Kidney (tissue), 14 donors: ENCODE measurements around the gene CDK6. TPM values are rescaled to one million over a fixed set of nuclear protein-coding genes. Genes with fewer than 3 reads are reported as not detected.
A peak's percentile ranks its signal among the peaks of the same experiment; 100 is the strongest.

Source experiments
- DNase-seq, 5 donors: peaks; one replicate each; pipeline ENCODE4 v3.0.0-alpha.2; 2013 to 2020
- FAIRE-seq: peaks from 2 replicates; lab custom pipeline; 2012; peaks lifted over from hg19 to GRCh38; lab: Jason Lieb, UNC
- H3K27ac ChIP-seq, 2 donors: one replicate each; pipeline ENCODE4 v1.7.0; 2013; ENCODE audit warnings: low read depth in 2 of 2, low read length in 2 of 2, inconsistent platforms in 1 of 2
- H3K27me3 ChIP-seq: one replicate; pipeline ENCODE4 v1.7.1; 2013; ENCODE audit warnings: low read length, inconsistent platforms; ENCODE audit not compliant: control insufficient read depth, insufficient read depth
- H3K36me3 ChIP-seq, 3 donors: one replicate each; pipeline versions ENCODE4 v1.7.0 to v1.7.1; 2013; ENCODE audit warnings: low read length in 3 of 3, control low read depth in 1 of 3, inconsistent platforms in 1 of 3; ENCODE audit not compliant: insufficient read depth in 3 of 3, control insufficient read depth in 2 of 3
- H3K4me1 ChIP-seq, 3 donors: one replicate each; pipeline versions ENCODE4 v1.7.0 to v1.7.1; 2013; ENCODE audit warnings: low read length in 3 of 3, inconsistent platforms in 1 of 3, low read depth in 1 of 3; ENCODE audit not compliant: control insufficient read depth in 2 of 3, insufficient read depth in 2 of 3
- H3K4me3 ChIP-seq, 3 donors: one replicate each; pipeline versions ENCODE4 v1.7.0 to v1.8.1; 2013; ENCODE audit warnings: low read length in 3 of 3, control low read depth in 1 of 3, inconsistent platforms in 1 of 3
- H3K9ac ChIP-seq, 3 donors: one replicate each; pipeline versions ENCODE4 v1.7.0 to v1.7.1; 2013; ENCODE audit warnings: low read length in 3 of 3, control low read depth in 1 of 3, inconsistent platforms in 1 of 3
- H3K9me3 ChIP-seq, 3 donors: one replicate each; pipeline versions ENCODE4 v1.7.0 to v1.7.1; 2013; ENCODE audit warnings: low read length in 3 of 3, control low read depth in 1 of 3, inconsistent platforms in 1 of 3; ENCODE audit not compliant: control insufficient read depth in 2 of 3, insufficient read depth in 1 of 3
- CTCF ChIP-seq: IDR thresholded peaks from 3 replicates; pipeline ENCODE4 v1.5.1; 2012; ENCODE audit warnings: mild to moderate bottlenecking, moderate library complexity, borderline replicate concordance; ENCODE audit not compliant: insufficient read depth; ENCODE audit errors: extremely low read depth
- intact Hi-C: fragments of 100-400 bp; cut with DNase I; formaldehyde crosslinking; loops from one replicate; pipeline ENCODE4 v1.11.1; 2022
- polyA plus RNA-seq: library from polyadenylated mRNA; stranded (reverse); fragments of 350-450 nt; fragmentation: Illumina TruSeq; extraction: RNeasy Lipid Tissue Mini Kit (QIAGEN cat#74804); gene quantifications from one replicate; pipeline ENCODE4 v1.2.3, GENCODE V29; 2014; ENCODE audit warnings: low read depth, low replicate concordance; ENCODE audit not compliant: insufficient read depth
- total RNA-seq: library from RNA; stranded (reverse); fragmentation: NEBNext Ultra II Directional; extraction: Animal tissue kit (Norgen Biotek cat#: 25700); gene quantifications from one replicate; pipeline ENCODE4 v1.2.1, GENCODE V29; 2021
- donor health status: control.
- donor health status: control.
- donor health status: control.
- donor health status: control.
- donor health status: control.
- donor health status: DM: yes; HTN: yes; CAD: no.
- donor health status: Normal renal cell carcinoma (clear cell type).

Gene CDK6
- total and polyA plus RNA-seq, 2 donors from 2014 or later: 3.6 to 20.8 TPM

DNA sequence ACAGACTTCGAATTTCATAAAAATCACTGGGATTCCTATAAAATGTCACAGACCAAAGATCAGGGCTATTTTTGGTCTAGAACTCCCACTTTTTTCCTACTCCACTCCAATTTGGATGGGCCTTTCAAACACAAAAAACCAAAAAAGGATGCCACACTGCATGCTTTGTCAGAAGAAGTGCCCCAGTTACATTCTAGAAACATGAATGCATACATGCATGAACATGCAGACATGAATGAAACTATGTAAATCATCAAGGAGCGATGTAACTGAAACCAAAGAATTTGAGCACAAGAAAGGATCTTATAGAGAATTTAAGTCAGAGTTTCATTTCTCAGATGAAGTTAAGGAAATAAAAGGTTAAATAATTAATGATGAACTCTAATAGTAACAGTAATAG, 214.3 kb downstream of the CDK6 start:
- H3K36me3 ChIP-seq: peaks cover 0 to 9% (median 3%) of the 10 kb centered on the region in 3 donors
- intact Hi-C loops: no loop called here
- no peak for DNase-seq
- H3K9ac ChIP-seq: no peak overlapping the region
- H3K27me3 ChIP-seq: no peaks in the 10 kb centered on the region
- no peak for TF ChIP-seq CTCF
- H3K4me1 ChIP-seq: peaks cover 0 to 3% (median 0%) of the 10 kb centered on the region in 3 donors
- no peak overlapping the region for H3K4me3 ChIP-seq
- H3K27ac ChIP-seq: no peak overlapping the region
- no peak for FAIRE-seq
- H3K9me3 ChIP-seq: no peaks in the 10 kb centered on the region

DNA sequence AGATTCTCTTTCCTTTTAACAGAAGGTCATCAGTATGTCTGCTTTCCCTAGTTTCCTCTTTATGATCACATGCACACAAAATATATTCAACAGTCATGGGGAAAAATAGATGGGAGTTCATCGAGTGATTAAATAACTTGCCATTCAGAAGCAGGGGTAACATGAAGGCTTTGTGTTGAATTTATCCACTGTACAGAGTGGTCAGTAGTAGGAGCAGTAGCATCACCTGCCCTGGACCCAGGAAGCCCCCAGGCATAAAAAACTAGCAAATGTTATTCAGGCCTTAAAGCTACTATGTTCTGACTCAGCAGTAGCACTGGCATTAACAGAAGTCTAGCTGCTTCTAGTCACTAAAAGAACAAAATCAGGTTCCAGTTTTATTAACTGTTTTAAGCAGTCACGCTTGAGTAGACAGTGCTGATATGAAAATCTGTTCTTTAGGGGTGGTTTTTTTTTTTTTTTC, 214.8 kb downstream of the CDK6 start:
- FAIRE-seq: no peak
- intact Hi-C loops: no loop called here
- Histone ChIP-seq H3K4me3 (no peak overlapping the region), H3K9ac (no peak overlapping the region), H3K27me3 (no peaks in the 10 kb centered on the region), H3K9me3 (no peaks in the 10 kb centered on the region), H3K36me3 (peaks cover 0 to 11% (median 5%) of the 10 kb centered on the region in 3 donors), H3K4me1 (peaks cover 0 to 3% (median 0%) of the 10 kb centered on the region in 3 donors), H3K27ac (no peak overlapping the region)
- DNase-seq: no peak
- no peak for TF ChIP-seq CTCF

- DNase-seq (peak in 4 of 5 donors; percentile 67 to 85 (median 74)), FAIRE-seq (peak; percentile 88)
- Histone ChIP-seq H3K27ac (peak overlapping the region in 1 of 2 donors; percentile 65), H3K4me3 (no peak overlapping the region), H3K27me3 (no peaks in the 10 kb centered on the region), H3K9me3 (no peaks in the 10 kb centered on the region), H3K36me3 (peaks cover 0 to 11% (median 5%) of the 10 kb centered on the region in 3 donors), H3K9ac (no peak overlapping the region), H3K4me1 (peaks cover 0 to 3% (median 0%) of the 10 kb centered on the region in 3 donors)
- TF ChIP-seq CTCF: peak; percentile 83
- intact Hi-C loops: no loop called here
Observed at GRCh38 chr7:92621026-92621540, 215.3 kb downstream of the CDK6 start.
